NK-92 (cell line): Measurements from ENCODE around the gene FANCD2.
"Not testable (repeated sequence)": the region's sequence is repeated elsewhere in the genome, so short reads cannot be mapped to it uniquely, and the experiment has no call there.

Source experiments
- DNase-seq: peaks from one replicate; lab custom pipeline; 2025; ENCODE audit not compliant: unreplicated experiment; lab: John Stamatoyannopoulos, UW

FANCD2 gene

GRCh38 chr3:10099041-10099440 is 72.8 kb downstream of the FANCD2 start:
- no peak for DNase-seq

DNA sequence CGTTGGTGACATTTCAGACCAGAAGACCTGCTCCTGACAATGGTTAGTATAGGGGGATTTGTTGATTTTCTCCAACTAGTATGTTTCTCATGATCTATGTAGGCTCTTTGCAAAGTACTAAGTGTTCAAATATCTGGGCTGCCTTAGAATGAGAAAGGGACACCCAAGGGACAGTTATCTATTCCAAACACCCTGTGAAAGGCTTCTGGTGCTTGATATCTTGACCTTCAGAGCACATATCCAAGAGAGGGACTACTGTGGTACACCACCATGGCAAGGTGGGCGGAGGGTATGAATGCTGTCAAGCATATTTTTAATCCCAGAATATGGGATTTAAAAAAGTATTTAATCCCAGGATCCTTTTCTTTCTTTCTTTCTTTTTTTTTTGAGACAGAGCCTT is 80.7 kb downstream of the FANCD2 start:
- DNase-seq = no peak

DNA sequence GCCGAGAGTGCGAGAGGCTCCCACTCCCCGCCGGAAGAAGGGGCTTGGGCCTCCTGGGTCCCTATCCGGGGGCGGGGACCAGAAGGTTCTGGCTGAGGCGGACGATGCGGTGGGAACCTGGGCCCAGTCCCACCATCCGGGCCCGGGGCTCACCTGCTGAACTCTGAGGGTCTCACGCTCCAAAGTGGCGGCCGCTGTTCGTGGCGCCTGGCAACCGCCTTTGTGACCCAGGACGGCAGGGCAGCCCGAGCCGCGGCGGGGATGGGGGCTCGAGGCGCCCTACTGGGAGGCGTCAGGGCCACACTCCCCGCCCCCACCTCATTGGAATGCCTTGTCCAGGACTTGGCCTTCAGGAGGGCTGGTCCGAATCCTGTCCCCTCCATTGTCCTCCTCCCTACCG is 81.9 kb downstream of the FANCD2 start, which contains the start of gene FANCD2OS:
Gene FANCD2OS, minus strand, starts transcription at position 165 of the 400 bp plus-strand sequence. CDS start 3,481 bp downstream, outside the sequence.
- DNase-seq = no peak

- peak; percentile 70 for DNase-seq
Observed at GRCh38 chr3:10115326-10116137, 89.3 kb downstream of the FANCD2 start, which contains the start of gene BRK1. TSS of gene BRK1 (plus strand) at chr3:10115675. CDS start at chr3:10115702, 27 bp downstream.

DNA sequence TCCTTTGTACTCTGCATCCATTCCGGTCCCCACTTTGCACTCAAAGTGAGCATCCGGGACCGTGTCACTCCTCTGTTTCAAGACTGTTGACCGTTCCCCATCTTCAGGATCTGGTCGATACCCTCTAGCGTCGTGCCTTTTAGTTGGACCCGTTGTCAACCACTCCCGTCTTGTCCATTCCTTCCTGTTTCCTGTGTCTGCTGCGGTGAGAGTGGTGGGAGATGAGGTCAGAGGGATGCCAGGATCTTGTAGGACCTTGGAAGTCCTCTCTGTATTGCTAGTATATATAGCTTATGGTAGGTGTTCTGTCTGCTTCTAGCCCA is 89.9 kb downstream of the FANCD2 start:
- DNase-seq = no peak

DNA sequence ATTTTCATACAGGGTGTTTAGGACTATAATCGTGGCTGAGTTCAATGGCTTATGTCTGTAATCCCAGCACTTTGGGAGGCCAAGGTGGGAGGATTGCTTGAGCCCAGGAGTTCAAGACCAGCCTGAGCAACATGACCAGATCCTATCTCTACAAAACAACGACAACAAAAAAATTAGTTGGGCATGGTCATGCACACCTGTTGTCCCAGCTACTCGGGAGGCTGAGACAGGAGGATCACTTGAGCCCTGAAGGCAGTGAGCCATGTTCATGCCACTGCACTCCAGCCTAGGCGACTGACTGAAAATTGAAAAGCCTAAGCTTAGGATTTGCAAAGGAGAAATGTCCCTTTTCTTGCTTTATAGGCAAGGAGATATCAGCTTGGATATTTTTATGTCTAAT is 90.7 kb downstream of the FANCD2 start:
- DNase-seq = no peak

GRCh38 chr3:10119376-10119775 is 93.1 kb downstream of the FANCD2 start:
- DNase-seq = no peak

GRCh38 chr3:10121064-10121463 is 94.8 kb downstream of the FANCD2 start:
- no peak for DNase-seq

DNA sequence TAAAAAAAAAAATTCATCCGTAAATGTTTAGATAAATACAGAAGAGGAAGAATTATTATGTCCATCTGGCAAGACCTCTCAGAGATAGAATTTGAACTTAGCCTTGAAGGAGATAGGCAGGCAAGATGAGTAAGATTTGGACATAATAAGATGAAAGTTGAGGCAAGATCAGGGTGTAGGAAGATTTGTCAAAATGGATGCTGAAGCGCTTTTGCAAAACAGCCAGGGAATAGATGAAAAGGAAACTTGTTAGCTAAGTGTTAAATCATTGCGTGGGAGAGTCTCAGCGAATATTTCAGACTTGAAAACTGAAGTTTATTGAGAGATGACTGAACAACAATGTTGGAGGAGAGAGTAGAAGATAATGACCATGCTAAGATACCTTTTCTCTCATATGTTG is 96.5 kb downstream of the FANCD2 start:
- DNase-seq = no peak

GRCh38 chr3:10135872-10136271 is 109.6 kb downstream of the FANCD2 start:
- DNase-seq = not testable (repeated sequence)

- DNase-seq = no peak
Observed at GRCh38 chr3:10136426-10137005, 110.3 kb downstream of the FANCD2 start.

DNA sequence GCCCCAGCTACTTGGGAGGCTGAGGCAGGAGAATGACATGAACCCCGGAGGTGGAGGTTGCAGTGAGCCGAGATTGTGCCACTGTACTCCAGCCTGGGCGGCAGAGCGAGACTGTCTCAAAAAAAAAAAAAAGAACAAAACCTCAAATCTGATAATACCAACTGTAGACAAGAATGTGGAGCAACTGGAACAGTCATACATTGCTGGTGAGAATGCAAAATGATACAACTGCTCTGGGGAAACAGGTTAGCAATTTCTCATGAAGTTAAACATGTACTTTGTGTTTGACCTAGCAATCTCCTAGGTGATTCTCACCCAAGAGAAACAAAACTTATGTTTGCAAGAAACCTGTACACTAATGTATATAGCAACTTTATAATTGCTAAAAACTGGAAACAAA is 110.9 kb downstream of the FANCD2 start:
- no peak for DNase-seq

DNA sequence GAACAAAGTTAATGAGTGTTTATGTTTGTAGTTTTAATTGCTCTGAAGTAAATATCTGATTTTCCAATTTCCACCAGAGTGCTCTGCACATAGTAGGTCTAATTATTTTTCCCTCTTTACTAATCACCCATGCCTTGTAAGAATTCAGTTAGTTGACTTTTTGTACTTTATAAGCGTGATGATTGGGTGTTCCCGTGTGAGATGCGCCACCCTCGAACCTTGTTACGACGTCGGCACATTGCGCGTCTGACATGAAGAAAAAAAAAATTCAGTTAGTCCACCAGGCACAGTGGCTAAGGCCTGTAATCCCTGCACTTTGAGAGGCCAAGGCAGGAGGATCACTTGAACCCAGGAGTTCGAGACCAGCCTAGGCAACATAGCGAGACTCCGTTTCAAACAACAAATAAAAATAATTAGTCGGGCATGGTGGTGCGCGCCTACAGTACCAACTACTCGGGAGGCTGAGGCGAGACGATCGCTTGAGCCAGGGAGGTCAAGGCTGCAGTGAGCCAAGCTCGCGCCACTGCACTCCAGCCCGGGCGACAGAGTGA is 114.8 kb downstream of the FANCD2 start:
- no peak for DNase-seq

GRCh38 chr3:10142707-10143560 is 116.7 kb downstream of the FANCD2 start:
- DNase-seq = no peak

GRCh38 chr3:10145685-10146084 is 119.4 kb downstream of the FANCD2 start:
- no peak for DNase-seq

GRCh38 chr3:10149226-10149625 is 123.0 kb downstream of the FANCD2 start:
- DNase-seq = no peak

- no peak for DNase-seq
Observed at GRCh38 chr3:10150987-10151386, 124.8 kb downstream of the FANCD2 start.
